ENCODE measurements around the gene NRAP.

DNA sequence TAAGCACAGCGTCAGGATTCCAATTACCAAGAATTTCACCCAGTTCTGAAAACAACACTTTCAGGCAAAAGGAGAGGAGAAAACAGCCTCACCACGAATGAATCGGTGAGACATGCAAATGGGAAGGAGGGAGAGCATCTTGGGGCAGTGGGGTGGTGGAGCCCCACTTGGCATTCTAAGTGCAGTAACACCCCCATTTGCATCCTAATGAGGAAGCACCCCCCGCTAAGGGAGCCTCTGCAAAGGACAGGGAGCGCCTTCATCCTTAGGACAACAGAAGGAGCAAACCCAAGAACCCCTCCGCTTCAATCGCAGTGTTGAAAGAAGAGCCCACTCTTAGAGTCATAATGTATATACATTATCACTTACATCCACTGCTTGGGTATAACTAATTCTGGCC is 46.8 kb downstream of the NRAP start:
- no peak for TF ChIP-seq CTCF (IDR thresholded peaks at IDR 0.05; ENCODE audit: poor library complexity)
- no peak for TF ChIP-seq EZH2phosphoT487 (IDR thresholded peaks at IDR 0.05; ENCODE audit: low read depth, severe bottlenecking, unreplicated experiment)
- TF ChIP-seq EZH2 (IDR thresholded peaks at IDR 0.05; ENCODE audit: borderline replicate concordance) = no peak

Data from hepatocyte (in vitro differentiated cells).